Skin of body (tissue), 2 donors: Measurements from ENCODE around the gene SENP8. TPM values are rescaled to one million over a fixed set of nuclear protein-coding genes. Genes with fewer than 3 reads are reported as not detected.
"Not testable (repeated sequence)": the region's sequence is repeated elsewhere in the genome, so short reads cannot be mapped to it uniquely, and the experiment has no call there.

Experiments
- DNase-seq: peaks from one replicate; lab custom pipeline; 2025; lab: John Stamatoyannopoulos, UW
- total RNA-seq: library from RNA; depleted of rRNA; stranded (reverse); fragments of >200 nt; gene quantifications from one replicate; pipeline ENCODE4 v1.2.3, GENCODE V29; 2014

The SENP8 gene
- total RNA-seq, result 1.7 TPM

- DNase-seq, result peak; percentile 98
Measured at GRCh38 chr15:72118017-72118978, at the start of gene SENP8, which contains the start of gene MYO9A. Gene SENP8 (plus strand): TSS chr15:72118403. CDS start chr15:72139624, 21,221 bp downstream. Gene MYO9A (minus strand): TSS chr15:72118150. CDS start chr15:72046563, 71,587 bp downstream.

- no peak for DNase-seq
Measured at GRCh38 chr15:72068856-72069255, 49.3 kb upstream of the SENP8 start.

- no peak for DNase-seq
Measured at GRCh38 chr15:72070817-72071447, 47.3 kb upstream of the SENP8 start.

GRCh38 chr15:72071448-72071825 lies 46.8 kb upstream of the SENP8 start:
- not testable (repeated sequence) for DNase-seq

- no peak for DNase-seq
Measured at GRCh38 chr15:72074335-72075060, 43.7 kb upstream of the SENP8 start.

GRCh38 chr15:72077950-72078349 lies 40.3 kb upstream of the SENP8 start:
- DNase-seq, result no peak

- DNase-seq, result no peak
Measured at GRCh38 chr15:72078887-72079286, 39.3 kb upstream of the SENP8 start.

- DNase-seq, result no peak
Measured at GRCh38 chr15:72082176-72082575, 36.0 kb upstream of the SENP8 start.

GRCh38 chr15:72086010-72086697 lies 32.0 kb upstream of the SENP8 start:
- no peak for DNase-seq

- DNase-seq, result no peak
Measured at GRCh38 chr15:72086920-72087648, 31.1 kb upstream of the SENP8 start.

GRCh38 chr15:72092006-72092405 lies 26.2 kb upstream of the SENP8 start:
- no peak for DNase-seq

- DNase-seq, result no peak
Measured at GRCh38 chr15:72092691-72093090, 25.5 kb upstream of the SENP8 start.

- no peak for DNase-seq
Measured at GRCh38 chr15:72096796-72097195, 21.4 kb upstream of the SENP8 start.

- DNase-seq, result no peak
Measured at GRCh38 chr15:72098040-72098439, 20.2 kb upstream of the SENP8 start.

- DNase-seq, result no peak
Measured at GRCh38 chr15:72099155-72099554, 19.0 kb upstream of the SENP8 start.

GRCh38 chr15:72100551-72100950 lies 17.7 kb upstream of the SENP8 start:
- DNase-seq, result not testable (repeated sequence)

GRCh38 chr15:72105111-72105510 lies 13.1 kb upstream of the SENP8 start:
- DNase-seq, result no peak

- no peak for DNase-seq
Measured at GRCh38 chr15:72106068-72106467, 12.1 kb upstream of the SENP8 start.

- DNase-seq, result no peak
Measured at GRCh38 chr15:72110355-72110754, 7.8 kb upstream of the SENP8 start.

GRCh38 chr15:72112116-72112515 lies 6.1 kb upstream of the SENP8 start:
- no peak for DNase-seq

GRCh38 chr15:72112805-72113204 lies 5.4 kb upstream of the SENP8 start:
- DNase-seq, result no peak
